Activated CD4-positive, alpha-beta memory T cell treated with anti-CD3 and anti-CD28 coated beads, Interleukin-2, amount 10 ng/mL, durations not matched to agents 7 days and 5 days (primary cell): ENCODE measurements around the gene MKI67. TPM values are rescaled to one million over a fixed set of nuclear protein-coding genes. Genes with fewer than 3 reads are reported as not detected.
A peak's percentile ranks its signal among the peaks of the same experiment; 100 is the strongest.

ENCODE experiments used
- CTCF ChIA-PET: fragments of 350-600 bp; sonication (Branson Sonifier 250); formaldehyde crosslinking; loops from one replicate; lab custom pipeline; 2021; ENCODE audit warnings: antibody characterized with exemption, inconsistent platforms; lab: Charles Lee
- POLR2A ChIA-PET: fragments of 350-600 bp; sonication (Branson Sonifier 250); formaldehyde crosslinking; loops from one replicate; lab custom pipeline; 2021; ENCODE audit warnings: antibody characterized with exemption; lab: Charles Lee
- DNase-seq: peaks from one replicate; pipeline ENCODE4 v3.0.0-alpha.2; 2020
- H3K27ac Mint-ChIP-seq: one replicate; pipeline ENCODE4 v1.8.0; 2021; ENCODE audit warnings: mild to moderate bottlenecking, mixed read lengths
- H3K27me3 Mint-ChIP-seq: one replicate; pipeline ENCODE4 v1.8.0; 2021; ENCODE audit warnings: mixed read lengths
- H3K36me3 Mint-ChIP-seq: one replicate; pipeline ENCODE4 v1.8.0; 2021; ENCODE audit warnings: low read depth, mixed read lengths
- H3K4me1 Mint-ChIP-seq: one replicate; pipeline ENCODE4 v1.8.0; 2021; ENCODE audit warnings: mixed read lengths
- H3K4me3 Mint-ChIP-seq: one replicate; pipeline ENCODE4 v1.8.0; 2021; ENCODE audit warnings: mild to moderate bottlenecking, mixed read lengths
- H3K9me3 Mint-ChIP-seq: one replicate; pipeline ENCODE4 v1.8.0; 2021; ENCODE audit warnings: mixed read lengths
- total RNA-seq, 2 experiments: library from RNA; stranded (reverse); gene quantifications; one replicate each; pipeline ENCODE4 v1.2.3, GENCODE V29; 2021

The MKI67 gene
- total RNA-seq, 2 experiments from 2014 or later, result 253 to 272 TPM

GRCh38 chr10:128116851-128117615 is 9.2 kb downstream of the MKI67 start:
- Mint-ChIP-seq H3K27ac (no peak overlapping the region), H3K36me3 (peaks cover 88% of the 10 kb centered on the region), H3K27me3 (no peaks in the 10 kb centered on the region), H3K4me3 (no peak overlapping the region), H3K4me1 (peaks cover 42% of the 10 kb centered on the region), H3K9me3 (no peaks in the 10 kb centered on the region)
- CTCF ChIA-PET, result interaction anchor here (1.0 to 2.5 kb wide), 5 partner anchors 9 to 38 kb away, joined by 4 to 11 read pairs (median 6); partner anchors contain the start of gene MKI67
- POLR2A ChIA-PET, result interaction anchor here (1.1 to 7.4 kb wide), 4 partner anchors 8 to 161 kb away, joined by 3 to 84 read pairs (median 17); partner anchors contain the start of gene MKI67
- no peak for DNase-seq

- Mint-ChIP-seq H3K27me3 (no peaks in the 10 kb centered on the region), H3K4me3 (no peak overlapping the region), H3K27ac (peak overlapping the region; percentile 23), H3K36me3 (peaks cover 91% of the 10 kb centered on the region), H3K4me1 (peaks cover 37% of the 10 kb centered on the region), H3K9me3 (no peaks in the 10 kb centered on the region)
- DNase-seq, result no peak
- POLR2A ChIA-PET, result interaction anchor here (0.8 to 7.4 kb wide), 8 partner anchors 9 to 160 kb away, joined by 3 to 84 read pairs (median 4); partner anchors contain the start of gene MKI67
- CTCF ChIA-PET, result interaction anchor here (1.0 to 2.1 kb wide), 5 partner anchors 13 to 47 kb away, joined by 3 to 6 read pairs (median 4); no protein-coding TSS in a partner anchor
Measured at GRCh38 chr10:128116187-128116586, 10.0 kb downstream of the MKI67 start.

DNA sequence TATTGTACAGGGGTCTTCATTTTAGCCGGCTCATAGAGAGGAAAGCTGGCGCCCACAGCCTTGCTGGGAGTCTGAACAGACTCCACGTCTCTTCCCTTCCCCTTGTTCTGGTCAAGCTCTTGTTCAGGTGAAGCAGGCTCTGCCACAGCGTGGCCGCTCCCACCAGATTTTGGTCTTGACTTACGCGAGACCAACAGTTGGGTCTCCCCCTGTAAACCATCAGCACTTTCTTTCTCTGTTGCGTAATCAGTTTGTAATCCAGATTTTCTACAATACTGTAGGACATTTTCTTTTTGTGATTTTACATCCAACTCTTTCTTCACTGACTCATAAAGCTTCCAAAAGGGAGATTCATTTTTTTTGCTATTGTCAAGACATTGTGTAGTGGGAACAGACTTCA is 10.9 kb downstream of the MKI67 start:
- DNase-seq, result no peak
- Mint-ChIP-seq H3K4me1 (peaks cover 30% of the 10 kb centered on the region), H3K36me3 (peaks cover 87% of the 10 kb centered on the region), H3K4me3 (no peak overlapping the region), H3K27me3 (no peaks in the 10 kb centered on the region), H3K9me3 (no peaks in the 10 kb centered on the region), H3K27ac (no peak overlapping the region)
- CTCF ChIA-PET, result interaction anchor here (1.1 to 2.1 kb wide), 4 partner anchors 12 to 46 kb away, joined by 3 to 6 read pairs (median 4); no protein-coding TSS in a partner anchor
- POLR2A ChIA-PET, result interaction anchor here (0.8 to 7.4 kb wide), 6 partner anchors 10 to 68 kb away, joined by 3 to 84 read pairs (median 6); partner anchors contain the start of gene MKI67

DNA sequence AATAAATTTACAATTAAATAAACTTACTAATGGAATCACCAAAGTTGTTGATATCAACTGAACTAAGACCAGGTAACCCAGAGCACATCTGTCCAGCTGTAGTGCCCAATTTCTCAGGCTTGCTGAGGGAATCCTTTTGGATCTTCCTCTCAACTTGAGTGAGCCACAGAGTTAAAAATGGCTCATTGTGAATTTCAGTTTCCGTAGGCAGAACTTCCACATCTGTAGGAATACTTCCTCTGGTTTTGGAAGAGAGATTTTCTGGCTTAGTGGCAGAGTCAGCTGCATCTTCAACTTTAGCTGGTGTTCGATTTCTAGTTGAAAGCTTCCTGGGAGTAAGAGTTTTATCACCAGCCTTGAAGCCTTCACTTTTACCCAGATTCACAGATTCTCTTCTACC is 11.3 kb downstream of the MKI67 start:
- no peak overlapping the region for H3K27ac Mint-ChIP-seq
- no peaks in the 10 kb centered on the region for H3K9me3 Mint-ChIP-seq
- no peak overlapping the region for H3K4me3 Mint-ChIP-seq
- ChIA-PET POLR2A (interaction anchor here (2.3 to 7.4 kb wide), 3 partner anchors 10 to 19 kb away, joined by 6 to 84 read pairs (median 31); partner anchors contain the start of gene MKI67), CTCF (interaction anchor here (1.2 to 2.1 kb wide), 4 partner anchors 9 to 80 kb away, joined by 3 to 6 read pairs (median 4); no protein-coding TSS in a partner anchor)
- peaks cover 82% of the 10 kb centered on the region for H3K36me3 Mint-ChIP-seq
- H3K27me3 Mint-ChIP-seq, result no peaks in the 10 kb centered on the region
- peaks cover 26% of the 10 kb centered on the region for H3K4me1 Mint-ChIP-seq
- no peak for DNase-seq

- Mint-ChIP-seq H3K9me3 (no peaks in the 10 kb centered on the region), H3K27me3 (no peaks in the 10 kb centered on the region), H3K4me3 (no peak overlapping the region), H3K27ac (no peak overlapping the region), H3K4me1 (peaks cover 11% of the 10 kb centered on the region), H3K36me3 (peaks cover 66% of the 10 kb centered on the region)
- ChIA-PET POLR2A (interaction anchor here (1.2 to 7.4 kb wide), 4 partner anchors 9 to 15 kb away, joined by 3 to 84 read pairs (median 3); partner anchors contain the start of gene MKI67), CTCF (interaction anchor here (1.5 kb wide), 1 partner anchor 37 kb away, joined by 6 read pairs; no protein-coding TSS in a partner anchor)
- no peak for DNase-seq
Measured at GRCh38 chr10:128113026-128113425, 13.2 kb downstream of the MKI67 start.

DNA sequence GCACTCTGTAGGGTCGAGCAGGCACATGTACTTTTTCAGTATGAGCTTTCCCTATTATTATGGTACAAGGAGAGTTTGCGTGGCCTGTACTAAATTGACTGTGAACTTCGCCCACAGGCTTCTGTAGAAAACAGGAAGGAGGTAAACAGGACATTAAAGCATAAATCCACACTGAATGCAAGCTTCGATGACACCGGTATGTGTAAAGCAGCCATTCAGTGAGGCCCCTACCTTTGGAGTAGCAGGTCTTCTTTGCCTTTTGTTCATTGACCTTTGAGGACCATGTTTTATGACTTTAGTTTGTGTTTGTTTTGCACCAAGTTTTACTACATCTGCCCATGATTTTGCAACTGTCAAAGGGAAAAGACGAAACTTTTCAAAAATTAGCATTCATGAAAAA is 14.5 kb downstream of the MKI67 start:
- Mint-ChIP-seq H3K4me3 (no peak overlapping the region), H3K4me1 (peaks cover 11% of the 10 kb centered on the region), H3K27me3 (no peaks in the 10 kb centered on the region), H3K36me3 (peaks cover 57% of the 10 kb centered on the region), H3K9me3 (no peaks in the 10 kb centered on the region), H3K27ac (no peak overlapping the region)
- no peak for DNase-seq
- ChIA-PET POLR2A (interaction anchor here (0.8 to 7.4 kb wide), 4 partner anchors 13 to 23 kb away, joined by 3 to 84 read pairs (median 3); partner anchors contain the start of gene MKI67), CTCF (interaction anchor here (1.2 to 1.4 kb wide), 3 partner anchors 12 to 39 kb away, joined by 3 read pairs; no protein-coding TSS in a partner anchor)

DNA sequence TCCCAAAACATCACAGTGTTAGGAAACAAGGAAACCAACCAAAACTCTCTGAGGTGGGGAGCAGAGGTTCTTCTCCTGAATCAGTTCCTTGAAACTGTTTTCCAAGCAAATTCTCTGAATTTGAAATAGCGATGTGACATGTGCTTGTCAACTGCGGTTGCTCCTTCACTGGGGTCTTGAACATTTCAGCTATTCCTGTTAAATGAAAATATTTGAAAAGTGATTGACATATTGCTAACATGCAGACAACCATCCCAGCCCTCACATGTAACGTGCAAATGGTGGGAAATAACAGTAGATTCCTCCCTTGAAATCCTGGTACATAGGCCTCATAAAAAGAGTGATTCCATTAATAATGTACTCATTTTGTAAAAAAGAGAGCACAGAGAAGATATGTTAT is 15.9 kb downstream of the MKI67 start:
- Mint-ChIP-seq H3K4me1 (peaks cover 5% of the 10 kb centered on the region), H3K27me3 (no peaks in the 10 kb centered on the region), H3K36me3 (peaks cover 45% of the 10 kb centered on the region), H3K9me3 (no peaks in the 10 kb centered on the region), H3K4me3 (no peak overlapping the region), H3K27ac (no peak overlapping the region)
- CTCF ChIA-PET, result interaction anchor here (1.2 to 1.4 kb wide), 3 partner anchors 13 to 41 kb away, joined by 3 read pairs; no protein-coding TSS in a partner anchor
- POLR2A ChIA-PET, result interaction anchor here (1.3 to 7.4 kb wide), 2 partner anchors 15 to 21 kb away, joined by 3 to 84 read pairs; partner anchors contain the start of gene MKI67
- DNase-seq, result no peak

DNA sequence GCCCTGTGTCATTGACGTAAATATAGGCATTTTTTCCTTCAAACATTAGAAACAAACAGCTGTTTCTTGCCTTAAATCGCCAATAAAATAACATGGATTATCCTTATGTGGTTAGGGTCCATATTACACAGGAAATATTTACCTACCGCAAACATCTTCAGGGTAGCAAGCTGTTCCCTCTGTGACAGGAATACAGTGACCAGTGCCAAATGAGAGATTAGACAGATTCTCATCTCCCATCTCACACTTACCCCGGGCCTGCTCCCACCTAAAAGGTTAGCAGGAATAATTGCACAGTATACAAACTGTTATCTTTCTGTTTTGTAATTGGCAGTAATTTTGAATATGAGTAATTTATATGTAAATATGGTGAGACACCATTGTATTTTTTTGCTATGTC is 16.5 kb downstream of the MKI67 start:
- no peak for DNase-seq
- Mint-ChIP-seq H3K9me3 (no peaks in the 10 kb centered on the region), H3K27me3 (no peaks in the 10 kb centered on the region), H3K4me1 (peaks cover 4% of the 10 kb centered on the region), H3K4me3 (no peak overlapping the region), H3K27ac (no peak overlapping the region), H3K36me3 (peaks cover 39% of the 10 kb centered on the region)
- ChIA-PET CTCF (no interaction called here), POLR2A (interaction anchor here (2.0 kb wide), 1 partner anchor 13 kb away, joined by 6 read pairs; no protein-coding TSS in a partner anchor)

- CTCF ChIA-PET, result interaction anchor here (1.5 to 2.4 kb wide), 3 partner anchors 9 to 106 kb away, joined by 3 to 11 read pairs (median 4); no protein-coding TSS in a partner anchor
- no peak overlapping the region for H3K4me3 Mint-ChIP-seq
- POLR2A ChIA-PET, result interaction anchor here (1.4 to 5.1 kb wide), 4 partner anchors 11 to 21 kb away, joined by 3 to 31 read pairs (median 14); partner anchors contain the start of gene MKI67
- H3K36me3 Mint-ChIP-seq, result peaks cover 13% of the 10 kb centered on the region
- H3K27ac Mint-ChIP-seq, result no peak overlapping the region
- H3K27me3 Mint-ChIP-seq, result no peaks in the 10 kb centered on the region
- peaks cover 23% of the 10 kb centered on the region for H3K4me1 Mint-ChIP-seq
- H3K9me3 Mint-ChIP-seq, result no peaks in the 10 kb centered on the region
- no peak for DNase-seq
Measured at GRCh38 chr10:128105383-128105782, 20.8 kb downstream of the MKI67 start.

DNA sequence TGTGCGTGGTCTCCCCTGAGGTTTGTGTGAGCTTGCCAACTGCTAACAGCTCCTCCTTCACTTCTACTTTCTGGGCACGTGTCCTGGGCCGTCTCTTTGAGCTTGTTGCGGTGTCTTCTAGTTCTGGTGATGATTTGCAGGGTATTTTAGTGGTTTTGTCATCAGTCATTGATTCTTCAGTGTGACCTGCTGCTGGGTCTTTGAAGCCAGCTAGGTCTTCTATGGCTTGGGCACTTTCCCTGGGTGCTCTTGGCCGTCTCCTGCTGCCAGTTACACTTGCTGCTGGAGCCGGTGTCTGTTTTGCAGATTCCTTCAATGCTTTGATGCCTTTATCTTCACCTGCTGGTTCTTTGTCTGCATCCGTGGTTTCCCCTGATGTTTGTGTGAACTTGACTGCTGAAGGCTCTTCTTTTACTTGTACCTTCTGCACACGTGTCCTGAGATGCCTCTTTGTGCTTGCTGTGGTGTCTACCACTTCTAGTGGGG is 23.0 kb downstream of the MKI67 start:
- ChIA-PET CTCF (interaction anchor here (0.8 to 1.1 kb wide), 2 partner anchors 13 to 17 kb away, joined by 3 read pairs; no protein-coding TSS in a partner anchor), POLR2A (interaction anchor here (1.0 to 5.1 kb wide), 6 partner anchors 8 to 40 kb away, joined by 3 to 31 read pairs (median 4); partner anchors contain the start of gene MKI67)
- Mint-ChIP-seq H3K4me3 (no peak overlapping the region), H3K36me3 (peaks cover 33% of the 10 kb centered on the region), H3K9me3 (no peaks in the 10 kb centered on the region), H3K4me1 (peaks cover 32% of the 10 kb centered on the region), H3K27ac (peak overlapping the region; percentile 53), H3K27me3 (no peaks in the 10 kb centered on the region)
- DNase-seq, result no peak

- Mint-ChIP-seq H3K27ac (peak overlapping the region; percentile 53), H3K27me3 (no peaks in the 10 kb centered on the region), H3K36me3 (peaks cover 39% of the 10 kb centered on the region), H3K4me3 (no peak overlapping the region), H3K9me3 (no peaks in the 10 kb centered on the region), H3K4me1 (peaks cover 38% of the 10 kb centered on the region)
- POLR2A ChIA-PET, result interaction anchor here (1.0 to 5.1 kb wide), 5 partner anchors 10 to 40 kb away, joined by 3 to 31 read pairs (median 5); partner anchors contain the start of gene MKI67
- CTCF ChIA-PET, result interaction anchor here (1.1 kb wide), 1 partner anchor 13 kb away, joined by 3 read pairs; no protein-coding TSS in a partner anchor
- no peak for DNase-seq
Measured at GRCh38 chr10:128102480-128103228, 23.6 kb downstream of the MKI67 start.
